GM10266 (cell line): ENCODE data around the gene DNASE1L1.
"Not testable (repeated sequence)": the region's sequence is repeated elsewhere in the genome, so short reads cannot be mapped to it uniquely, and the experiment has no call there.

Experiments used
- DNase-seq: peaks from one replicate; pipeline ENCODE4 v3.0.0; 2012; ENCODE audit errors: extremely low spot score
- CTCF ChIP-seq: IDR thresholded peaks from 2 replicates; pipeline ENCODE4 v1.5.1; 2012; ENCODE audit warnings: mild to moderate bottlenecking, low read depth; ENCODE audit not compliant: control insufficient read depth, insufficient read depth; ENCODE audit errors: missing control alignments

Gene DNASE1L1

GRCh38 chrX:154398668-154399526 is 10.2 kb downstream of the DNASE1L1 start:
- DNase-seq = peak; percentile 54
- peak; percentile 71 for TF ChIP-seq CTCF

GRCh38 chrX:154397888-154398667 is 11.0 kb downstream of the DNASE1L1 start, which contains the start of gene RPL10:
TSS of gene RPL10 (plus strand) at chrX:154398377. CDS start at chrX:154398520, 143 bp downstream.
- TF ChIP-seq CTCF = no peak

GRCh38 chrX:154396973-154397887 is 11.8 kb downstream of the DNASE1L1 start:
- peak; percentile 47 for DNase-seq
- TF ChIP-seq CTCF = no peak

More at GRCh38 chrX:154397888-154398667, 11.0 kb downstream of the DNASE1L1 start, which contains the start of gene RPL10:
- DNase-seq = peak; percentile 93

DNA sequence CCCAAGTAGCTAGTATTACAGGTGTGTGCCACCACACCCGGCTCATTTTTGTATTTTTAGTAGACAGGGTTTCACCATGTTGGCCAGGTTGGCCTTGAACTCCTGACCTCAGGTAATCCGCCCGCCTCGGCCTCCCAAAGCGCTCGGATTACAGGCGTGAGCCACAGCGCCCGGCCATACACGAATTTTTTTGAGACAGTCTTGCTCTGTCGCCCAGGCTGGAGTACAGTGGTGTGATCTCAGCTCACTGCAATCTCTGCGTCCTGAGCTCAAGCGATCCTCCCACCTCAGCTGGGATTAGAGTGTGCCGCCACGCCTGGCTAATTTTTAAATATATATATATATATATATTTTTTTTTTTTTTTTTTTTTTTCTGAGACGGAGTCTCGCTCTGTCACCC is 12.7 kb downstream of the DNASE1L1 start:
- DNase-seq = not testable (repeated sequence)

- not testable (repeated sequence) for DNase-seq
Observed at GRCh38 chrX:154389812-154390747, 19.0 kb downstream of the DNASE1L1 start.

DNA sequence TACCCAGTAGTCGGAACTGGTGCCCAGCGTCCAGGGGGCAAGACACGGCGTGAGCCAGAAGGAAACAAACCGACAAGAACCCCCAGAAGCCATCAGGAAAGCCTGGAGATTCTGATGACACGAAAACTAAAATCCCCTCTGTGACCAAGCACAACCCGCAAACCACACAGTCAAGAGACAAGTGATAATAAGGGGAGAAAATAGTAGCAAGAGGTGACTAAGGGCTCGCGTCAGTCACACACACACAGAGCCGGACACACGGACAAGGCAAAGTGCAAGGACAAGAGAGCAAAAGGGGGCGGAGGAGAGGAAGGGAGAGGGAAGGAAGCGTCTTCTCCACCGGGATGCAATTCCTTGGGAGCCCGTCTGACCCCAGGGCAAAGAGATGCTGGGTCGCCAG is 20.4 kb downstream of the DNASE1L1 start:
- not testable (repeated sequence) for DNase-seq

DNA sequence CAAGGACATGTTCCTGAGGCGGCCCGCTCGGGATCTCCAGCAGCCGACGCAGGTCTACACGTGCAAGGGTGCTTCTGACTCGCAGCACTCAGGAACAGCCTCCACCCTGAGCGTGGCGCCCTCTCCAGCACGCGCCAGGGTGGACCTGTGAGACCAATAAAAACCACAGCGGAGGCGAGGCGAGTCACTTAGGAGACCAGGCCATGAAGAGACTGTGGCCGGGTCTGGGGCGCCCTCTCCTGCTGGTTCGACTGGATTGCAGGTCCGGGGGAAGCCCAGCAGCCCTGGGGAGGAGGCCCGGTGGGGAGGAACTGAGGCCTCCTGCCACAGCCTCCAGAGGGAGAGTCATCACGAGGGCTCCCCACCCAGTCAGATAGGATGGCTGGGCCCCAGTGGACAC is 21.0 kb downstream of the DNASE1L1 start:
- DNase-seq = not testable (repeated sequence)

- TF ChIP-seq CTCF = peak; percentile 26
- no peak for DNase-seq
Observed at GRCh38 chrX:154384284-154384892, 24.7 kb downstream of the DNASE1L1 start.
